Measurements from ENCODE around the gene ZNF202. TPM values are rescaled to one million over a fixed set of nuclear protein-coding genes. Genes with fewer than 3 reads are reported as not detected.

The ZNF202 gene
- total RNA-seq, 2 donors from 2014 or later: 25.0 to 28.8 TPM

- H3K4me3 ChIP-seq (ENCODE audit: low read length): peak overlapping the region; percentile 92
- 2% methylated on average over 6 of the region's 6 CpGs; no CpG with 5 or more reads in 1 of the 2 experiments for WGBS, 2 experiments (ENCODE audit: insufficient coverage in 1 of 2, insufficient read length in 1 of 2)
- no peak for DNase-seq
- no peaks in the 10 kb centered on the region for H3K36me3 Mint-ChIP-seq (ENCODE audit: low read depth)
- peak overlapping the region; percentile 95 for H3K4me3 Mint-ChIP-seq
- H3K4me1 ChIP-seq (ENCODE audit: control insufficient read depth, insufficient read depth, low read length): peaks cover 5% of the 10 kb centered on the region
- H3K9me3 Mint-ChIP-seq: peaks cover 27% of the 10 kb centered on the region
- TF ChIP-seq, protein P1, sequence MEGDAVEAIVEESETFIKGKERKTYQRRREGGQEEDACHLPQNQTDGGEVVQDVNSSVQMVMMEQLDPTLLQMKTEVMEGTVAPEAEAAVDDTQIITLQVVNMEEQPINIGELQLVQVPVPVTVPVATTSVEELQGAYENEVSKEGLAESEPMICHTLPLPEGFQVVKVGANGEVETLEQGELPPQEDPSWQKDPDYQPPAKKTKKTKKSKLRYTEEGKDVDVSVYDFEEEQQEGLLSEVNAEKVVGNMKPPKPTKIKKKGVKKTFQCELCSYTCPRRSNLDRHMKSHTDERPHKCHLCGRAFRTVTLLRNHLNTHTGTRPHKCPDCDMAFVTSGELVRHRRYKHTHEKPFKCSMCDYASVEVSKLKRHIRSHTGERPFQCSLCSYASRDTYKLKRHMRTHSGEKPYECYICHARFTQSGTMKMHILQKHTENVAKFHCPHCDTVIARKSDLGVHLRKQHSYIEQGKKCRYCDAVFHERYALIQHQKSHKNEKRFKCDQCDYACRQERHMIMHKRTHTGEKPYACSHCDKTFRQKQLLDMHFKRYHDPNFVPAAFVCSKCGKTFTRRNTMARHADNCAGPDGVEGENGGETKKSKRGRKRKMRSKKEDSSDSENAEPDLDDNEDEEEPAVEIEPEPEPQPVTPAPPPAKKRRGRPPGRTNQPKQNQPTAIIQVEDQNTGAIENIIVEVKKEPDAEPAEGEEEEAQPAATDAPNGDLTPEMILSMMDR (conservative IDR thresholded peaks at IDR 0.05): no peak
- peak overlapping the region; percentile 72 for H3K9ac ChIP-seq (ENCODE audit: extremely low read depth, low read length, poor library complexity, severe bottlenecking)
- no peaks in the 10 kb centered on the region for H3K27me3 Mint-ChIP-seq (ENCODE audit: insufficient read depth)
- peak overlapping the region; percentile 52 for H3K27ac Mint-ChIP-seq
- peaks cover 42% of the 10 kb centered on the region for H3K9me3 ChIP-seq (ENCODE audit: control insufficient read depth, low read length)
- no peaks in the 10 kb centered on the region for H3K27me3 ChIP-seq (ENCODE audit: control insufficient read depth, insufficient read depth, low read length, poor library complexity, severe bottlenecking)
- no peak overlapping the region for H3K27ac ChIP-seq (ENCODE audit: low read depth, low read length)
- peaks cover 44% of the 10 kb centered on the region for H3K36me3 ChIP-seq (ENCODE audit: control insufficient read depth, insufficient read depth, low read length)
- H3K4me1 Mint-ChIP-seq: peaks cover 32% of the 10 kb centered on the region
Measured at GRCh38 chr11:123740787-123741158, 687 bp downstream of the ZNF202 start.

- Histone ChIP-seq H3K27ac (ENCODE audit: low read depth, low read length) (no peak overlapping the region), H3K4me1 (ENCODE audit: control insufficient read depth, insufficient read depth, low read length) (peaks cover 5% of the 10 kb centered on the region), H3K27me3 (ENCODE audit: control insufficient read depth, insufficient read depth, low read length, poor library complexity, severe bottlenecking) (no peaks in the 10 kb centered on the region), H3K36me3 (ENCODE audit: control insufficient read depth, insufficient read depth, low read length) (peaks cover 68% of the 10 kb centered on the region), H3K4me3 (ENCODE audit: low read length) (peak overlapping the region; percentile 92), H3K9me3 (ENCODE audit: control insufficient read depth, low read length) (peaks cover 63% of the 10 kb centered on the region), H3K9ac (ENCODE audit: extremely low read depth, low read length, poor library complexity, severe bottlenecking) (no peak overlapping the region)
- H3K4me3 Mint-ChIP-seq: no peak overlapping the region
- H3K4me1 Mint-ChIP-seq: peaks cover 23% of the 10 kb centered on the region
- no peaks in the 10 kb centered on the region for H3K27me3 Mint-ChIP-seq (ENCODE audit: insufficient read depth)
- no peak for DNase-seq
- no peak overlapping the region for H3K27ac Mint-ChIP-seq
- H3K9me3 Mint-ChIP-seq: peaks cover 27% of the 10 kb centered on the region
- TF ChIP-seq, protein P1 (conservative IDR thresholded peaks at IDR 0.05): no peak
- WGBS, 2 experiments (ENCODE audit: insufficient coverage in 1 of 2, insufficient read length in 1 of 2): 68% methylated on average over 2 of the region's 2 CpGs; no CpG with 5 or more reads in 1 of the 2 experiments
- no peaks in the 10 kb centered on the region for H3K36me3 Mint-ChIP-seq (ENCODE audit: low read depth)
Measured at GRCh38 chr11:123738374-123738773, 3.1 kb downstream of the ZNF202 start.

GRCh38 chr11:123736769-123737168 lies 4.7 kb downstream of the ZNF202 start:
- no peak overlapping the region for H3K27ac Mint-ChIP-seq
- peaks cover 74% of the 10 kb centered on the region for H3K36me3 ChIP-seq (ENCODE audit: control insufficient read depth, insufficient read depth, low read length)
- peaks cover 27% of the 10 kb centered on the region for H3K9me3 Mint-ChIP-seq
- H3K4me1 ChIP-seq (ENCODE audit: control insufficient read depth, insufficient read depth, low read length): peaks cover 5% of the 10 kb centered on the region
- peaks cover 16% of the 10 kb centered on the region for H3K4me1 Mint-ChIP-seq
- H3K27ac ChIP-seq (ENCODE audit: low read depth, low read length): no peak overlapping the region
- WGBS, 2 experiments (ENCODE audit: insufficient coverage in 1 of 2, insufficient read length in 1 of 2): 100% methylated on average over 2 of the region's 3 CpGs; no CpG with 5 or more reads in 1 of the 2 experiments
- no peak for DNase-seq
- no peaks in the 10 kb centered on the region for H3K27me3 Mint-ChIP-seq (ENCODE audit: insufficient read depth)
- H3K27me3 ChIP-seq (ENCODE audit: control insufficient read depth, insufficient read depth, low read length, poor library complexity, severe bottlenecking): no peaks in the 10 kb centered on the region
- H3K9me3 ChIP-seq (ENCODE audit: control insufficient read depth, low read length): peaks cover 66% of the 10 kb centered on the region
- peak overlapping the region; percentile 92 for H3K4me3 ChIP-seq (ENCODE audit: low read length)
- H3K4me3 Mint-ChIP-seq: no peak overlapping the region
- TF ChIP-seq, protein P1 (conservative IDR thresholded peaks at IDR 0.05): no peak
- no peak overlapping the region for H3K9ac ChIP-seq (ENCODE audit: extremely low read depth, low read length, poor library complexity, severe bottlenecking)
- no peaks in the 10 kb centered on the region for H3K36me3 Mint-ChIP-seq (ENCODE audit: low read depth)
